Upper lobe of left lung (tissue), 4 donors: Measurements from ENCODE around the gene MUC5AC.

Experiments used
- EP300 ChIP-seq, 4 donors: sonication (generic); formaldehyde crosslinking; IDR thresholded peaks; one replicate each; pipeline ENCODE4 v1.5.1; 2017; ENCODE audit warnings: antibody characterized with exemption in 4 of 4, control low read depth in 2 of 4
- POLR2A ChIP-seq, 4 donors: fragments of 450-650 bp; IDR thresholded peaks; one replicate each; pipeline ENCODE4 v1.5.1; 2016 to 2017; ENCODE audit warnings: antibody characterized with exemption in 4 of 4, mild to moderate bottlenecking in 2 of 4
- POLR2AphosphoS5 ChIP-seq, 2 donors: sonication (generic); formaldehyde crosslinking; IDR thresholded peaks; one replicate each; pipeline ENCODE4 v1.5.1; 2017; ENCODE audit warnings: antibody characterized with exemption in 2 of 2
- TF ChIP-seq, protein P1 (sequence below), 6 experiments: fragments of 450-650 bp in 4 of 6; fragments of 200-600 bp in 2 of 6; sonication (generic) in 2 of 6; IDR thresholded peaks; one replicate each; pipeline ENCODE4 v1.5.1; 2016 to 2019; ENCODE audit warnings: antibody characterized with exemption in 6 of 6

DNA sequence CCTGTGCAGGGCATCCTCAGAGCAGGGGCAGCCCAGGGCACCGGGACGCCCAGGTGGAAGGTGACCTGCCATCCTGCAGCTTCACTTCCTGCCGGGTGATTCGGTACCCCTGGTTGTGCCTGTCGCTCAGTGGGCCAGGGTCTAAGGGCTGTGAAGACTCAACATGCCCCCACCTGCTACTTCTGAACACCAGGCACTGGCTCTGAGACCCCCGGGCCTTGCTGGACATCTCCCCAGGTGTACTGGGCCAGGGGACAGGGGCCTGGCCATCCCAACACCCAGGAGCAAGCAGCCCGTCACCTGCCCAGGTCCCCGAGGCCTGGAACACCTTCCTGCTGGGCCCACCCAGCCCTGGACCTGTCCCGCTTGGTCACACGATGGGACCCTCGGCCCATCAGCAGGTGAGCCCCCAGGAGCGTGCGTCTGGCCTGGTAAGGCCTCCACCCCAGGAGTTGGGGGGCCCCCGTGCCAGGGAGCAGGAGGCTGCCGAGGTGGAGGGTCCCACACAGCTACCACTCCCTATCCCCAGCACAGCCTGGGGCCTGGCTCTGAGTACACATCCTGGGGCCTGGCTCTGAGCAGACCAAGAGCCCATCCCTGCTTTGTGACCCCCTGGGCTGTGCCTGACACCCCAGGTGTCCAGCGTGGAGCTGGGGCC is 61.2 kb downstream of the MUC5AC start:
- TF ChIP-seq POLR2A (IDR thresholded peaks at IDR 0.05): no peak
- TF ChIP-seq, protein P1, sequence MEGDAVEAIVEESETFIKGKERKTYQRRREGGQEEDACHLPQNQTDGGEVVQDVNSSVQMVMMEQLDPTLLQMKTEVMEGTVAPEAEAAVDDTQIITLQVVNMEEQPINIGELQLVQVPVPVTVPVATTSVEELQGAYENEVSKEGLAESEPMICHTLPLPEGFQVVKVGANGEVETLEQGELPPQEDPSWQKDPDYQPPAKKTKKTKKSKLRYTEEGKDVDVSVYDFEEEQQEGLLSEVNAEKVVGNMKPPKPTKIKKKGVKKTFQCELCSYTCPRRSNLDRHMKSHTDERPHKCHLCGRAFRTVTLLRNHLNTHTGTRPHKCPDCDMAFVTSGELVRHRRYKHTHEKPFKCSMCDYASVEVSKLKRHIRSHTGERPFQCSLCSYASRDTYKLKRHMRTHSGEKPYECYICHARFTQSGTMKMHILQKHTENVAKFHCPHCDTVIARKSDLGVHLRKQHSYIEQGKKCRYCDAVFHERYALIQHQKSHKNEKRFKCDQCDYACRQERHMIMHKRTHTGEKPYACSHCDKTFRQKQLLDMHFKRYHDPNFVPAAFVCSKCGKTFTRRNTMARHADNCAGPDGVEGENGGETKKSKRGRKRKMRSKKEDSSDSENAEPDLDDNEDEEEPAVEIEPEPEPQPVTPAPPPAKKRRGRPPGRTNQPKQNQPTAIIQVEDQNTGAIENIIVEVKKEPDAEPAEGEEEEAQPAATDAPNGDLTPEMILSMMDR (IDR thresholded peaks at IDR 0.05): no peak
- no peak for TF ChIP-seq POLR2AphosphoS5 (IDR thresholded peaks at IDR 0.05)
- no peak for TF ChIP-seq EP300 (IDR thresholded peaks at IDR 0.05)
